IPS-20b (cell line): Measurements from ENCODE around the gene CALD1.

Experiments
- H3K27ac ChIP-seq: one replicate; pipeline ENCODE4 v1.5.1; 2013; ENCODE audit warnings: low read length
- H3K27me3 ChIP-seq: 2 replicates; pipeline ENCODE4 v1.6.1; 2013; ENCODE audit warnings: mild to moderate bottlenecking, low read length, inconsistent platforms; ENCODE audit not compliant: insufficient read depth
- H3K36me3 ChIP-seq: 2 replicates; pipeline ENCODE4 v1.6.1; 2013; ENCODE audit warnings: low read depth, mild to moderate bottlenecking, inconsistent platforms, low read length, moderate library complexity; ENCODE audit not compliant: insufficient read depth
- H3K4me1 ChIP-seq: 2 replicates; pipeline ENCODE4 v1.6.1; 2013; ENCODE audit warnings: mild to moderate bottlenecking, control low read depth, inconsistent platforms, low read length, moderate library complexity; ENCODE audit not compliant: insufficient read depth
- H3K4me3 ChIP-seq: 2 replicates; pipeline ENCODE4 v1.5.1; 2013; ENCODE audit warnings: mild to moderate bottlenecking, low read length, inconsistent platforms
- H3K9ac ChIP-seq: 2 replicates; pipeline ENCODE4 v1.6.1; 2013; ENCODE audit warnings: low read depth, mild to moderate bottlenecking, inconsistent platforms, low read length, moderate library complexity
- H3K9me3 ChIP-seq: 2 replicates; pipeline ENCODE4 v1.6.1; 2013; ENCODE audit warnings: mild to moderate bottlenecking, low read depth, low read length, inconsistent platforms; ENCODE audit not compliant: insufficient read depth

The CALD1 gene

DNA sequence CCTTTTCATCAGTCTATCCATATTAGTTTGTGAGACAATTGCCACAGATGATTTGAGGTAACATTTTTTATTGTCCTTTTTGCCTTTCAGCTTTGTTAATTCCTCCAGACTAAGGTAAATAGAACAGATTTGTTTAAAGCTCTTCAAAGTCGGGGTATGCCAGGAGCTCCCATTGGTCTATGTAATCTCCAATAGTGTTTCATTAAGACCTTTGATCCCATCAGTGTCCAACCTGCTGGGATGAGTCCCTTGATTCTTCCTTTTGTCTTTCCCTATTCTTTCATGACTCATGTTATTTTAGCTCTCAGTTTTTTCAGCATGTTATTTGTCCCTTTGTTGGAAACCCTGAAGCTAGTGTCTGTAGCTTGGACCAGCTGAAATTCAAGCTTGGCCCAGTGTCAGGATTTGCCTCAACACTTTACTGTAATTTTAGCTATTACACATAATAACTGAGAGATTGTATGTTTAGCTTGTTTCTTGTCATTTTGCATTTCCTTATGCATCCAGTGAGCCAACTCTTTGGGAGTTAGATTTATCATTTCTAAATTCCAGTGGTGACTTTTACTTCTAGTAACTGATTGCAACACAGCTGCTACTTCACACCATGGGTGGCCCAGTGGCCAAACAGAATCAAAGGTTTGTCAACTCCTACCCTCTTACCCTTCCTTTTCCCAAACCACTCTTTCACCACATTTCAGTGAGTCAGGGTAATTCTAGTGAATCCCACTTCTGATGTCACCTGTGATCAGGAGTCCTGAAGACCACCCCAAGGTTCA, 222.1 kb downstream of the CALD1 start:
- H3K9ac ChIP-seq, result no peak overlapping the region
- H3K9me3 ChIP-seq, result no peaks in the 10 kb centered on the region

DNA sequence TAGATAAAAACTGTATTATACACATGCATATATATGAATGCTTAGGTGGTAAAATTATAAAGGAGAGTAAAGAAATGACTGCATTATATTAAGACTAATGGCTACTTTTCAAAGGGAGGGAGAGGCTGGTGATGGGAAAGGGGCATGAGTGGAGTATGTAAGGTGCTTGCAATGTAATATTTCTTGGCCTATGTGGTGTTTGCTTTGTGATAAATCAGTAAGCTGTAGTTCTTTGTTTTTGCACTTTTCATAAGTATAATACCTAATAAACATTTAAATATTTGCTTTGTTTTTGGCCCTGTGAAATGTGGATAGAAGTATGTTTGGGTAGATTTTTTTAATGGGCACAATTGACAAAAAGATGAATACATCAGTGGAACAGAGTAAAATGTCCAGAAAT, 232.8 kb downstream of the CALD1 start:
- H3K9me3 ChIP-seq, result no peaks in the 10 kb centered on the region
- H3K9ac ChIP-seq, result no peak overlapping the region
- H3K4me3 ChIP-seq, result no peak overlapping the region
- no peaks in the 10 kb centered on the region for H3K36me3 ChIP-seq
- no peaks in the 10 kb centered on the region for H3K27me3 ChIP-seq
- H3K4me1 ChIP-seq, result no peaks in the 10 kb centered on the region
- no peak overlapping the region for H3K27ac ChIP-seq

More for the DNA sequence above, 222.1 kb downstream of the CALD1 start:
- no peaks in the 10 kb centered on the region for H3K4me1 ChIP-seq
- no peak overlapping the region for H3K4me3 ChIP-seq
- 0 out of 2 replicates have a peak, but pooled peaks cover 3% of the 10 kb centered on the region for H3K36me3 ChIP-seq
- no peaks in the 10 kb centered on the region for H3K27me3 ChIP-seq
- H3K27ac ChIP-seq, result no peak overlapping the region
